Cardiac muscle cell (in vitro differentiated cells and primary cell): ENCODE results near the gene TBCD. TPM values are rescaled to one million over a fixed set of nuclear protein-coding genes. Genes with fewer than 3 reads are reported as not detected.

Experiments
- DNase-seq, 2 donors: peaks; one replicate each; pipeline versions ENCODE4 v3.0.0 to v3.0.0-alpha.2; 2010 to 2017; ENCODE audit warnings: low read depth in 1 of 2, low spot score in 1 of 2
- H3K27ac ChIP-seq: fragments of 200-600 bp; sonication (generic); 2 replicates; pipeline ENCODE4 v1.5.1; 2016
- H3K27me3 ChIP-seq: fragments of 200-600 bp; sonication (generic); 2 replicates; pipeline ENCODE4 v1.6.0; 2016; ENCODE audit warnings: control low read depth
- H3K36me3 ChIP-seq: fragments of 200-600 bp; sonication (generic); 2 replicates; pipeline ENCODE4 v1.5.1; 2016; ENCODE audit warnings: control low read depth
- H3K4me1 ChIP-seq: fragments of 200-600 bp; sonication (generic); 2 replicates; pipeline ENCODE4 v1.8.1; 2017; ENCODE audit warnings: low read depth, mild to moderate bottlenecking, mixed run types
- H3K4me3 ChIP-seq: fragments of 200-600 bp; sonication (generic); 2 replicates; pipeline ENCODE4 v1.5.1; 2016; ENCODE audit warnings: mild to moderate bottlenecking
- H3K9me3 ChIP-seq: fragments of 200-600 bp; sonication (generic); 2 replicates; pipeline ENCODE4 v1.5.1; 2017; ENCODE audit warnings: low read depth, mild to moderate bottlenecking, control low read depth
- CTCF ChIP-seq: IDR thresholded peaks from 2 replicates; pipeline ENCODE4 v1.5.1; 2012; ENCODE audit warnings: low read depth, mild to moderate bottlenecking, low read length
- polyA plus RNA-seq: library from polyadenylated mRNA; unstranded; fragments of >200 nt; fragmentation: Nextera tagmentation; extraction: Ambion mirVana; gene quantifications from 2 replicates; pipeline ENCODE4 v1.2.1, GENCODE V29; 2016
- total RNA-seq: library from RNA; depleted of rRNA; stranded (reverse); fragments of >200 nt; gene quantifications from 2 replicates; pipeline ENCODE4 v1.2.3, GENCODE V29; 2016

The TBCD gene
- total and polyA plus RNA-seq, 2 experiments from 2014 or later: 55.7 to 66.0 TPM

- no peak for TF ChIP-seq CTCF
- DNase-seq: no peak
- H3K4me3 ChIP-seq: no peak overlapping the region
- no peak overlapping the region for H3K27ac ChIP-seq
- no peaks in the 10 kb centered on the region for H3K36me3 ChIP-seq
- H3K27me3 ChIP-seq: no peaks in the 10 kb centered on the region
- no peaks in the 10 kb centered on the region for H3K4me1 ChIP-seq
- no peaks in the 10 kb centered on the region for H3K9me3 ChIP-seq
These were observed 225.7 kb downstream of the TBCD start for GRCh38 chr17:82977606-82978005.

DNA sequence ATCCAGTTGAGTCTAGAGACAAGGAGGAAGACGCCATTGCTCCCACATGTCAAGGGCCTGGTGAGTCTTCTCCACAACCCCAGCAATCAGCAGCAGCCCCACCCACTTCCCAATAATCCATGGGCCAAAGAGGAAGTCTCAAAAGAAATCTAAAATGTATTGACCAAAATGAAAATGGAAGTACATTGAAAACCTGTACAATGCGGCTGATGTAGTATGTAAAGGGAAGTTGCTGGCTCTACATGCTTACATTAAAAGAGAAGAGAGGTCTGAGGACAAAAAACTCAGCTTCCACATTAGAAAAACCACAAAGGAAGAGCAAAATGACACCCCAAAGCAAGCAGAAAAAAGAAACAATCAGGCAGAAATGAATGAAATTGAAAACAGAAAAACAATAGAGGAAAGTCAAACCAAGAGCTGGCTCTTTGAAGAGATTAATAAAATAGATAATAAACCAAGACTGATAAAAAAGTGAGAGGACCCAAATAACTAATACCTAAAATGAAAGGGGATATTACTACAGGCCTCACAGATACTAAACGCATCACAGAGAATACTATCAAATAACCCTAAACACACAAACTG, 227.0 kb downstream of the TBCD start:
- no peak for TF ChIP-seq CTCF
- no peak overlapping the region for H3K4me3 ChIP-seq
- H3K27ac ChIP-seq: no peak overlapping the region
- H3K4me1 ChIP-seq: no peaks in the 10 kb centered on the region
- H3K9me3 ChIP-seq: no peaks in the 10 kb centered on the region
- H3K36me3 ChIP-seq: no peaks in the 10 kb centered on the region
- DNase-seq: no peak
- no peaks in the 10 kb centered on the region for H3K27me3 ChIP-seq

DNA sequence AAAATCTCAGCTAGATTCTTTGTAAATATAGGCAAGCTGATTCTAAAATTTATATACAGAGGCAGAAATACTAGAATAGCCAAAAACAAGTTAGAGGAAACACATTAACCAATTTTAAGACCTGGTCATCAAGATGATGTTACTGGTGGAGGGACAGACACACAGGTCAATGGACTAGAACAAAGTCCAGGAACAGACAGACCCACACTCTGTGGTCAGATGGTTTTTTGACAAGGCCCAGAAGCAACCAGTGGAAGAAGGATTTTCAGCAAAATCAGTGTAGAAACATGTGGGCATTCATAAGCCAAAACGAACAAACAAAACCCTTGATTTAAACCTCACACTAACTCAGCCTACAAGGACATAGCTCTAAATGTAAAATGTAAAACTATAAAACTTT, 227.9 kb downstream of the TBCD start:
- no peak for TF ChIP-seq CTCF
- no peaks in the 10 kb centered on the region for H3K4me1 ChIP-seq
- H3K36me3 ChIP-seq: no peaks in the 10 kb centered on the region
- H3K27me3 ChIP-seq: no peaks in the 10 kb centered on the region
- DNase-seq: no peak
- no peaks in the 10 kb centered on the region for H3K9me3 ChIP-seq
- H3K27ac ChIP-seq: no peak overlapping the region
- no peak overlapping the region for H3K4me3 ChIP-seq

DNA sequence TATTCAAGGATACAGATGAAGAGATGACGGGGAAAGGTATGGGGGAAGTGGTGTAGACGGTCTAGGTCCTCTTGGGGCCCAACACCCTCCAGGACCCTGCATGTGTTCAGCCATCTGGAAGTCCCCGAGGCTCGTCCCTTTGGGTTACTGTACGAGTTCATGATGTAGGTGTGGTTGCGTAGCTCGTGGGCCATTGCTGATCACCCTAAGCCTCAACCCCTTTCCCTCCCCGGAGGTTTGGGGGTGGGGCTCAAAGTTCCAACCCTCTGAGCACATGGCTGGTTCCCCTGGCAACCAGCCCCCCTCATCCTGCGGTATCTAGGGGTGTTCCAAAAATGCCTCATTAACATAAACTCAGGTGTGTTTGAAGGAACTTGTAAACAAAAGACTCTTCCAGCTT, 228.8 kb downstream of the TBCD start:
- H3K27me3 ChIP-seq: no peaks in the 10 kb centered on the region
- no peak overlapping the region for H3K4me3 ChIP-seq
- H3K27ac ChIP-seq: no peak overlapping the region
- H3K36me3 ChIP-seq: no peaks in the 10 kb centered on the region
- H3K9me3 ChIP-seq: no peaks in the 10 kb centered on the region
- no peak for DNase-seq
- no peak for TF ChIP-seq CTCF
- no peaks in the 10 kb centered on the region for H3K4me1 ChIP-seq

GRCh38 chr17:82981141-82981730, 229.4 kb downstream of the TBCD start:
- Histone ChIP-seq H3K4me3 (no peak overlapping the region), H3K4me1 (peaks cover 3% of the 10 kb centered on the region), H3K36me3 (no peaks in the 10 kb centered on the region), H3K27ac (no peak overlapping the region), H3K27me3 (no peaks in the 10 kb centered on the region), H3K9me3 (no peaks in the 10 kb centered on the region)
- TF ChIP-seq CTCF: no peak
- DNase-seq: no peak
